DND-41 (cell line): ENCODE results near the gene ABHD17C.

Experiments used
- ATAC-seq: fragments of 200-7000 bp; cut with Tn5 transposase; 3 replicates; pipeline ENCODE4 v1.9.1; 2021; ENCODE audit warnings: low read depth; ENCODE audit not compliant: insufficient read depth
- DNase-seq: peaks from one replicate; pipeline ENCODE4 v3.0.0-alpha.2; 2020
- H2AFZ ChIP-seq: 2 replicates; pipeline ENCODE4 v1.6.0; 2012; ENCODE audit warnings: low read depth, low read length
- H3K27ac ChIP-seq: 2 replicates; pipeline ENCODE4 v1.5.1; 2012; ENCODE audit warnings: low read length, inconsistent platforms
- H3K27me3 ChIP-seq: fragments of 200-600 bp; sonication (generic); 2 replicates; pipeline ENCODE4 v1.6.0; 2012; ENCODE audit warnings: low read length, mild to moderate bottlenecking, inconsistent platforms; ENCODE audit not compliant: insufficient read depth, poor library complexity
- H3K36me3 ChIP-seq: 2 replicates; pipeline ENCODE4 v1.5.1; 2012; ENCODE audit warnings: low read length, inconsistent platforms; ENCODE audit not compliant: insufficient read depth
- H3K4me1 ChIP-seq: 2 replicates; pipeline ENCODE4 v1.5.1; 2012; ENCODE audit warnings: mild to moderate bottlenecking, low read length; ENCODE audit not compliant: insufficient read depth
- H3K4me2 ChIP-seq: 2 replicates; pipeline ENCODE4 v1.6.0; 2012; ENCODE audit warnings: mild to moderate bottlenecking, moderate library complexity, low read length, inconsistent platforms; ENCODE audit not compliant: insufficient read depth
- H3K4me3 ChIP-seq, 2 experiments: fragments of 200-600 bp in 1 of 2; shearing (Covaris generic) in 1 of 2; 2 replicates each; pipeline ENCODE4 v1.5.1; 2012 to 2016; ENCODE audit warnings: inconsistent platforms in 2 of 2, low read length in 2 of 2, mild to moderate bottlenecking in 2 of 2, low read depth in 1 of 2, moderate library complexity in 1 of 2
- H3K79me2 ChIP-seq: 2 replicates; pipeline ENCODE4 v1.6.0; 2012; ENCODE audit warnings: low read length, inconsistent platforms; ENCODE audit not compliant: insufficient read depth
- H3K9ac ChIP-seq: 2 replicates; pipeline ENCODE4 v1.6.0; 2012; ENCODE audit warnings: low read depth, mild to moderate bottlenecking, inconsistent platforms, low read length, moderate library complexity
- H3K9me3 ChIP-seq: 2 replicates; pipeline ENCODE4 v1.5.1; 2012; ENCODE audit warnings: low read length, moderate library complexity, mild to moderate bottlenecking, inconsistent platforms; ENCODE audit not compliant: insufficient read depth, severe bottlenecking
- H4K20me1 ChIP-seq: 2 replicates; pipeline ENCODE4 v1.6.0; 2012; ENCODE audit warnings: low read length; ENCODE audit not compliant: insufficient read depth
- EZH2 ChIP-seq: IDR thresholded peaks from 3 replicates; pipeline ENCODE4 v1.6.1; 2012; ENCODE audit warnings: borderline replicate concordance, low read depth, mild to moderate bottlenecking, moderate library complexity, low read length, inconsistent platforms; ENCODE audit not compliant: severe bottlenecking
- TF ChIP-seq, protein P1 (sequence below): IDR thresholded peaks from 2 replicates; pipeline ENCODE4 v1.5.1; 2012; ENCODE audit warnings: borderline replicate concordance, low read length, moderate library complexity, mild to moderate bottlenecking; ENCODE audit not compliant: poor library complexity, severe bottlenecking; ENCODE audit errors: extremely low read depth

Gene ABHD17C

GRCh38 chr15:80679804-80680175 is 15.3 kb upstream of the ABHD17C start:
- Histone ChIP-seq H3K4me1 (no peaks in the 10 kb centered on the region), H3K4me2 (no peak overlapping the region)
- ATAC-seq, result no peak

GRCh38 chr15:80682201-80682600 is 12.9 kb upstream of the ABHD17C start:
- Histone ChIP-seq H3K4me3 (no peak overlapping the region), H3K9me3 (no peaks in the 10 kb centered on the region), H2AFZ (no peak overlapping the region), H3K27ac (no peak overlapping the region), H3K9ac (no peak overlapping the region), H4K20me1 (no peaks in the 10 kb centered on the region), H3K4me1 (no peaks in the 10 kb centered on the region), H3K36me3 (no peaks in the 10 kb centered on the region), H3K79me2 (no peaks in the 10 kb centered on the region), H3K4me2 (no peak overlapping the region), H3K27me3 (no peaks in the 10 kb centered on the region)
- TF ChIP-seq, protein P1, sequence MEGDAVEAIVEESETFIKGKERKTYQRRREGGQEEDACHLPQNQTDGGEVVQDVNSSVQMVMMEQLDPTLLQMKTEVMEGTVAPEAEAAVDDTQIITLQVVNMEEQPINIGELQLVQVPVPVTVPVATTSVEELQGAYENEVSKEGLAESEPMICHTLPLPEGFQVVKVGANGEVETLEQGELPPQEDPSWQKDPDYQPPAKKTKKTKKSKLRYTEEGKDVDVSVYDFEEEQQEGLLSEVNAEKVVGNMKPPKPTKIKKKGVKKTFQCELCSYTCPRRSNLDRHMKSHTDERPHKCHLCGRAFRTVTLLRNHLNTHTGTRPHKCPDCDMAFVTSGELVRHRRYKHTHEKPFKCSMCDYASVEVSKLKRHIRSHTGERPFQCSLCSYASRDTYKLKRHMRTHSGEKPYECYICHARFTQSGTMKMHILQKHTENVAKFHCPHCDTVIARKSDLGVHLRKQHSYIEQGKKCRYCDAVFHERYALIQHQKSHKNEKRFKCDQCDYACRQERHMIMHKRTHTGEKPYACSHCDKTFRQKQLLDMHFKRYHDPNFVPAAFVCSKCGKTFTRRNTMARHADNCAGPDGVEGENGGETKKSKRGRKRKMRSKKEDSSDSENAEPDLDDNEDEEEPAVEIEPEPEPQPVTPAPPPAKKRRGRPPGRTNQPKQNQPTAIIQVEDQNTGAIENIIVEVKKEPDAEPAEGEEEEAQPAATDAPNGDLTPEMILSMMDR, result no peak
- TF ChIP-seq EZH2, result no peak
- DNase-seq (no peak), ATAC-seq (no peak)

More at GRCh38 chr15:80679804-80680175, 15.3 kb upstream of the ABHD17C start:
- Histone ChIP-seq H3K9me3 (no peaks in the 10 kb centered on the region), H3K4me3 (no peak overlapping the region), H3K79me2 (no peaks in the 10 kb centered on the region), H2AFZ (no peak overlapping the region), H3K27me3 (no peaks in the 10 kb centered on the region), H3K36me3 (no peaks in the 10 kb centered on the region), H3K9ac (no peak overlapping the region), H3K27ac (no peak overlapping the region), H4K20me1 (no peaks in the 10 kb centered on the region)
- no peak for DNase-seq
- no peak for TF ChIP-seq EZH2
- TF ChIP-seq, protein P1, result no peak

DNA sequence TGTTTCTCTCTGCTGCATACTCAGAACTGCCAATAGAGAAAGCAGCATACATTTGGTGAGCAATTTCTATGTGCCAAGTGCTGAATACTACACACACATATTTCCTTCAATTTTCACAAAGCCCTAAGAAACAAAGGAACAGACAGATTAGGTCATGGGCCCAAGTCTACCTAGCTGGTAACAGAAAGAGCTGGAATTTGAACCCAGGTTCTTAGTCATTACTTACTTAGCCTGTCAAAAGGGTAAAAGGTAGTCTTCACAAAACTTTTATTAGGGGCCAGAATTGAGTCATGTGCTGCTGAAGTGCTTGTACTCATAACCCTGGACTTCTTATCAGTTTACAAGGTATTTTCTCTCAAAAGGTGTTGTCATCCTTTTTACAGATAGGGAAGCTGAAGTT is 10.4 kb upstream of the ABHD17C start:
- DNase-seq, result no peak
- no peaks in the 10 kb centered on the region for H3K9me3 ChIP-seq
- no peak overlapping the region for H3K9ac ChIP-seq
- no peak overlapping the region for H2AFZ ChIP-seq
- no peak overlapping the region for H3K4me3 ChIP-seq
- ATAC-seq, result no peak
- H3K4me1 ChIP-seq, result no peaks in the 10 kb centered on the region
- no peaks in the 10 kb centered on the region for H3K36me3 ChIP-seq
- no peak overlapping the region for H3K27ac ChIP-seq
- H3K79me2 ChIP-seq, result no peaks in the 10 kb centered on the region
- no peaks in the 10 kb centered on the region for H4K20me1 ChIP-seq
- peaks cover 1% of the 10 kb centered on the region for H3K27me3 ChIP-seq
- no peak overlapping the region for H3K4me2 ChIP-seq
- TF ChIP-seq EZH2, result no peak
- TF ChIP-seq, protein P1, result no peak

DNA sequence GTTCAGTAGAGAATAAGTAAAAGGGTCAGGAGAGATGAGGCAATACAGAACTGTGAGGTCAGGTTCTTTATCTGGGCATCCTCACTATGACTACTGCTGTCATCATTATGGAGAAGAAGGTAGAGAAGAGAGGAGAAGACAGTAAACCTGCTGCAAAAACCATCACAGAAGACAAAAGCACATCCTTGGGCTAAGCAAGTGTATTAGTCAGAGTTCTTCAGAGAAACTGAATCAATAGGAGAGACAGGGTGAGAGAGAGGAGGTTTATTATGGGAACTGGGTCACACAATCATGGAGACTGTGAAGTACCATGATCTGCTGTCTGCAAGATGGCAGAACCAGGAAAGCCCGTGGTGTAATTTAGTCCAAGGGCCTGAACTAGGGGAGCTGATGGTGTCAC is 9.5 kb upstream of the ABHD17C start:
- no peak for ATAC-seq
- Histone ChIP-seq H3K79me2 (no peaks in the 10 kb centered on the region), H4K20me1 (no peaks in the 10 kb centered on the region)

More for the DNA sequence above, 9.5 kb upstream of the ABHD17C start:
- TF ChIP-seq, protein P1, result no peak
- TF ChIP-seq EZH2, result no peak
- DNase-seq, result no peak
- Histone ChIP-seq H3K27ac (no peak overlapping the region), H3K9me3 (no peaks in the 10 kb centered on the region), H3K4me2 (no peak overlapping the region), H3K9ac (no peak overlapping the region), H3K36me3 (no peaks in the 10 kb centered on the region), H3K4me1 (no peaks in the 10 kb centered on the region), H2AFZ (no peak overlapping the region), H3K27me3 (peaks cover 3% of the 10 kb centered on the region), H3K4me3 (no peak overlapping the region)
